Muscle layer of colon (tissue), 2 donors: Measurements from ENCODE around the gene MARVELD1.

Experiments
- H3K27ac ChIP-seq: one replicate; pipeline ENCODE4 v1.7.0; 2013; ENCODE audit warnings: low read depth, mild to moderate bottlenecking, low read length, moderate library complexity
- H3K27me3 ChIP-seq, 2 donors: one replicate each; pipeline ENCODE4 v1.7.0; 2013; ENCODE audit warnings: low read length in 2 of 2, mild to moderate bottlenecking in 2 of 2; ENCODE audit not compliant: insufficient read depth in 2 of 2, control insufficient read depth in 1 of 2
- H3K36me3 ChIP-seq: one replicate; pipeline ENCODE4 v1.7.0; 2013; ENCODE audit warnings: mild to moderate bottlenecking, low read length; ENCODE audit not compliant: insufficient read depth
- H3K4me1 ChIP-seq: one replicate; pipeline ENCODE4 v1.7.0; 2013; ENCODE audit warnings: mild to moderate bottlenecking, low read length; ENCODE audit not compliant: insufficient read depth
- H3K4me3 ChIP-seq, 2 donors: one replicate each; pipeline ENCODE4 v1.7.0; 2013; ENCODE audit warnings: low read length in 2 of 2, low read depth in 1 of 2, mild to moderate bottlenecking in 1 of 2, moderate library complexity in 1 of 2
- H3K9ac ChIP-seq: one replicate; pipeline ENCODE4 v1.7.0; 2013; ENCODE audit warnings: low read length
- H3K9me3 ChIP-seq: one replicate; pipeline ENCODE4 v1.7.0; 2013; ENCODE audit warnings: mild to moderate bottlenecking, low read length
- donor health status: abdominal sarcoma.
- donor health status: Adenocarcinoma of cecum.

Gene MARVELD1

DNA sequence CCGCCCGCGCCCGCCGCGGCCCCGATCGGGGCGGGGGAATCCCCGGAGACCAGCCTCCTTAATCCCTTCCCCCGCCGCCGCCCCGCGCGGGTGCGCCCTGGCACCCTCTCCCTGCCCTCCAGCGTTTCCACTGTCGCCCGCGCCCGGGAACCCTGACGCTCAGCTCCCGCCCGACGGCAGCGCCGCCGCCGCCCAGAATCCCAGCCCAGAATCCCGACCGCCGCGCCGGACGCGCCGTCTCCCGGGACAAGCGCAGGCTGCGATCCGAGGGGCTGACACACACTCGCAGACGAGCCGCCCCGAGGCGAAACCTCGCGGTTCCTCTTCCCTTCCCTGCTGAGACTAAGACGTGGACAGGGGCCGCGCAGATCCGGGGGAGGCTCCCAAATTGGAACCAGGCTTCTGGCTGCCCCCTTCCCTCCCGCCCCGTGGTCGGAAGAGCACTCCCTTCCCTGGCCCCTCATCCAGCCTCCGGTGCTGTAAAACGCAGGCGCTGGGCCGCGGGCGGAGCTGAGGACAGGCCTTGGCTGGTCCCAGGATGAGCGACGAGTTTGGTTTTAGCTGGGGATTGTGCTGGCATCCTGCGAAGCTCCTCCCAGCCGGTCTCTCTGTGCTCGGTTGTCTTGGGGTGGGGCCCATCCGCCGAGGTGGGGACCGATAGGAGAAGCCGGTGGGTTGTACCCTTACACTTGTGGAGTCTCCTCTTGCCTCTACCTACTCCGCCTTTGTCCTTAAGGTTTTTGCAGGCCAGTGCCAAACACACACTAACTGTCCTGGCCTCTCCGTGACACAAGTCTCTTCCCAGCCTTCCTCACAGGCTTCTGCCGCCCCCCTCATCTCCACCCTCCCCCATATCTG, 1.1 kb downstream of the MARVELD1 start:
- Histone ChIP-seq H3K27me3 (no peaks in the 10 kb centered on the region), H3K4me3 (peak overlapping the region; percentile 81 to 94), H3K27ac (peak overlapping the region; percentile 96), H3K9ac (peak overlapping the region; percentile 98), H3K9me3 (no peaks in the 10 kb centered on the region), H3K36me3 (peaks cover 39% of the 10 kb centered on the region), H3K4me1 (peaks cover 60% of the 10 kb centered on the region)

DNA sequence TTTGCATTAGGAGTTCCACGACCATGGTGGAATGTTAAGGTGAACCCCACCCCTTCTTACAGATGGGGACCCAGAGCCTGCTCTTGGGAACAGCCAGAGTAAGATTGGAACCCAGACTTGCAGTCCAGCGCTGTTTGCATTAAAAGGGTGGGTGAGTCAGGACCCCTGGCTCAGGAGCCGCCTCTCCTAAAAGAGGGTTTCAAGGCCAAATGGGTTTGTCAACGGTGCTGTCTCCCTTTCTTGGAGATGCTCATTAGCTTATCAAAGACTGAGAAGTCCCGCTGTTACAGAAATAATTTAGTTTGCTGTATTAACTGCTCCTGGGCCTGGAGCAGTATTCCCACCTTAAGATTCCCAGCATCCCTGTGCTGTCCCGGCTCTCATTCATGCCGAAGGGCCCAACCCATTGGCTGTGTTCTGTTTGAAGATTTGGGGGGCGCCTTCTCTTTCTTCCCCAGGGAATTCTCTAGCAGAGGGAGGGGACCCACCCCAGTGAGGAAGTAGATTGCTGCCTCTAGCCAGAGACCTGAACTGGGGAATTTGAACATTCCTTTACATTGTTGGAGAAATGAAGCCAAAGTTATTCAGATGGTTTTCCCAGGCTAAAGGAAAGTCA, 1.8 kb downstream of the MARVELD1 start:
- H3K9ac ChIP-seq: peak overlapping the region; percentile 98
- no peaks in the 10 kb centered on the region for H3K27me3 ChIP-seq
- no peaks in the 10 kb centered on the region for H3K9me3 ChIP-seq
- peak overlapping the region; percentile 96 for H3K27ac ChIP-seq
- H3K4me1 ChIP-seq: peaks cover 58% of the 10 kb centered on the region
- H3K4me3 ChIP-seq: peak overlapping the region; percentile 81 to 94
- peaks cover 39% of the 10 kb centered on the region for H3K36me3 ChIP-seq

DNA sequence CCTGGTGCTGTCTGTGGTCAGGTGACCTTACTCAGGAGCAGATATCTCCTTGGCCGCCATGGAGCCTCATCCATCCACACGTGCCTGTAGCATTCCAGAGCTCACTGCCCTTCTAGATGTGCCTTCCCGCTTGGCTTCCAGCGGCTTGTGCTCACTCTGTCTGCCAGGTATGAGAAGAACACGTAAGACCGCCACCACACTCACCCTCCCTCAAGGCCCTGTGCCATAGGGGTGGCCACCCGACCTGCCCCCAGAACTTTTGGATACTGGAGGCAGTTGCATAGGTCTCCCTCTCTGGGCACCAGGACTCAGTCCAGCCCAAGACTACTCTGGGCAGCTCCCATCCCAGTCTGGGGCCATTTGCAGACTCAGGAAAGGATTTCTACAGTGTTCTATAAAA, 4.1 kb downstream of the MARVELD1 start:
- H3K9me3 ChIP-seq: no peaks in the 10 kb centered on the region
- H3K27me3 ChIP-seq: no peaks in the 10 kb centered on the region
- H3K27ac ChIP-seq: no peak overlapping the region
- no peak overlapping the region for H3K4me3 ChIP-seq
- H3K9ac ChIP-seq: no peak overlapping the region
- peaks cover 48% of the 10 kb centered on the region for H3K36me3 ChIP-seq
- peaks cover 57% of the 10 kb centered on the region for H3K4me1 ChIP-seq

DNA sequence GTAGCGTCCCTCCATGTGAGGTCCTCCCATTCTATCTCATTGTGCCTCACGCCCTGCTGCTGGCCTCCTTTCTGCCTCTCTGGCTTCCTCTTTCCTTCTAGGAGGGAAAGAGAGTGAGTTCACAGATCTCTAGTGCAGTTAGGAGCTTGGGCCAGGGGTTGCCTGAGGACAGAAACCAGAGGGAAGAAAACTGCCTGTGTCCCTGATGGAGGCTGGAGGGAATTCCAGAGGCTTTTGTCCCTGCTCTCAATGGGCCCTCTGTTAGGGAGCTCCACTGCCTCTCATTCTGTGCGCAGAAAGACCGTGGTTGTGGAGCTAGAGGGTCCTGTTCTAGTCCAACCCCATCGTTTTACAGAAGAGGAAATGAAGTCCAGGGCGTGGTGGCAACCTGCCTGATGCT, 4.6 kb downstream of the MARVELD1 start:
- Histone ChIP-seq H3K9ac (no peak overlapping the region), H3K9me3 (no peaks in the 10 kb centered on the region), H3K36me3 (peaks cover 48% of the 10 kb centered on the region), H3K27me3 (no peaks in the 10 kb centered on the region), H3K27ac (peak overlapping the region; percentile 19), H3K4me1 (peaks cover 52% of the 10 kb centered on the region), H3K4me3 (peak overlapping the region in 1 of 2 donors; percentile 6)

DNA sequence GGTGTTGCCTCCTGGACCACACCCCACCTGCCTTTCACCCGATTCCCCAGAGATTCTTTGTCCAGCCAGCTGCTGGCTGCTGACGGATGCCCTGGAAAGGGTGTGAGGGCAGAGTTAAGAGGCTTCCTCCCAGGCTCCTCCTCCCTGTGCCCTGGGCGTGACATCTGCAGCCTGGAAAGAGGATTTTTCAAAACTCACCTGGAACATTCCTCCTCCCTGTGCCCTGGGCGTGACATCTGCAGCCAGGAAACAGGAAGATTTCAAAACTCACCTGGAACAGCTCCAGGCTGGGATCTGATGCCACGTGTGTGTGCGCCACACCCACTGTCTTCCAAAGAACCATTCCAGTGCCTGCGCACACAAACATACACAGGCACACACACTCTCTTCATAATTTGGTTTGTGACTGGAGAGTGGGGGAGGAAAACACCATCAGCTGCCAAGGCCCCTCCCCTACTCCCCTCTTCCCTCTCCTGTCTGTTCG, 5.2 kb downstream of the MARVELD1 start:
- peak overlapping the region; percentile 19 for H3K27ac ChIP-seq
- H3K4me3 ChIP-seq: peak overlapping the region in 1 of 2 donors; percentile 6
- no peak overlapping the region for H3K9ac ChIP-seq

DNA sequence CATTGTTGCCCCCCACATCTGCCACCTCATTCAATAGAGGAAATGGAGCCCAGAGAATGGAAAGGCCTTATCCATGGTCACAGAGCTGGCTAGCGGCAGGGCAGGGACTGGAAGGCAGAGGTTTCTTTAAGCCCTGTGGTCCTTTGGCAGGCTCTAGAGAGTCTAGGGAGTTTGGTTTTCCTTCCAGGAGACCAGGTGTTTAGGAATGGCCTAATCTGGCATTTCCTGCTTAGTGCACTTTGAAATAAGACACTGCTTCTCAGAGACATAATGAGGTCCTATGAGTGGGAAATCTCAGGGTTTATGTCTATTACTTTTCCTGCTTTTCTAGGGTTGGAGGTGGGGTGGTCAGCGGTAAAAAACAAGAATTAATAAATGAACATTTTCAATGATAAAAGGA, 6.1 kb downstream of the MARVELD1 start:
- Histone ChIP-seq H3K4me1 (peaks cover 51% of the 10 kb centered on the region), H3K9me3 (no peaks in the 10 kb centered on the region), H3K27ac (peak overlapping the region; percentile 56), H3K4me3 (no peak overlapping the region), H3K36me3 (peaks cover 48% of the 10 kb centered on the region), H3K27me3 (no peaks in the 10 kb centered on the region), H3K9ac (no peak overlapping the region)

More for the DNA sequence above, 5.2 kb downstream of the MARVELD1 start:
- Histone ChIP-seq H3K36me3 (peaks cover 48% of the 10 kb centered on the region), H3K4me1 (peaks cover 51% of the 10 kb centered on the region), H3K9me3 (no peaks in the 10 kb centered on the region), H3K27me3 (no peaks in the 10 kb centered on the region)

DNA sequence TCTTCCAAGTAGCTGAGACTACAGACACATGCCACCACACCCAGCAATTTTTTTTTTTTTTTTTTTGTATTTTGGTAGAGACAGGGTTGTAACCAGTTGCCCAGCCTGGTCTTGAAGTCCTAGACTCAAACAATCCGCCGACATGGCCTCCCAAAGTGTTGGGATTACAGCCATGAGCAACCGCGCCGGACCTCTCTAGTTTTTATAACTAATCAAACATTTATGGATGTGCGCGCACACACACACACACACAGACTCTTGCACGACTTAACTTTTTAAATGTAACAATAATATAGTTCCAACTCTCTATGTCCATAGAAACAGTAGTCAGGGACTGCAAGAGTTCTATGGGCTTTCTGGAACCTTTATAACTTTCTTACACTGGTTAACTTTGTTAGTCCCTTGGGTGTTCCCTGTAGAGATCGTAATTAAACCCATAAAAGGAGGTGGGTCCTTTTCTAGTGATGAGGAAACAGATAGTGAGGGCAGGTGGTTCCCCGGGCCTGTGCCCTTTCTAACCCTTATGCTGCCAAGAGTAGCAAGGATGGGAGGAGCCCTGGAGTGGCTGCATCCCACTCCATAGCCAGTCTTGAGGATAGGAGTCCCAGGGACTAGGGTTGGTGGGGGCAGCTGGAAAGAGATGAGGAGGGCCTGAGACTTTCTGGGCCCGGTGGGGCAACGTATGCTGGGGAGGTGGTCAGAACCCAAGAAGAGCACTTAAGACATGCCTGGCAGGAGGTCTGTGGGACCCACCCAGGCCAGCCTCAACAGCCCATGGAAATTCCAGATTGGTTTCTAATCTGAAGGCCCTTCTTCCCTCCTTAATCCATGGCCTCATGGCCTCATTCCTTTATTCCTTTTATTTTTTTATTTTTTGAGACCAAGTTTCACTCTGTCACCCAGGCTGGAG, 8.6 kb downstream of the MARVELD1 start:
- no peaks in the 10 kb centered on the region for H3K9me3 ChIP-seq
- H3K27me3 ChIP-seq: no peaks in the 10 kb centered on the region
- H3K36me3 ChIP-seq: peaks cover 33% of the 10 kb centered on the region
- peaks cover 36% of the 10 kb centered on the region for H3K4me1 ChIP-seq
- no peak overlapping the region for H3K4me3 ChIP-seq
- no peak overlapping the region for H3K9ac ChIP-seq
- no peak overlapping the region for H3K27ac ChIP-seq

DNA sequence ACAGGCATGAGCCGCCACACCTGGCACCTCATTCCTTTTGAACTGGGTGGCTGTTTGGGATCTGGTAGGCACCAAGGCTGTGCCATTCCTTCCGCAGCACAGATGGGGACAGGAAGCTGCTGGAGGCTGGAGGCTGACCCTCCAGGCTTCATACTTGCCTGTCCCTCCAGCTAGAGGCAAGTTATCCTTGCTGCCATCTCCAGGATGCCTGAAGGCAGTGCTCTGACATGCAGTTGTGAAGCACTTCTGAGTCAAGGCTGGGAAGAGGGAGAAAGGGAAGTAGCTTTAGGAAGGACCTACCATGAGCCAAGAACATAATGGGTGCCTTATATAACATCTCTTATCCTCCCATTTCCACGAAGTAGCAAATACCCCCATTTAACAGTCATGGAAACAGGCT, 9.5 kb downstream of the MARVELD1 start:
- H3K27ac ChIP-seq: no peak overlapping the region
- no peaks in the 10 kb centered on the region for H3K9me3 ChIP-seq
- no peaks in the 10 kb centered on the region for H3K27me3 ChIP-seq
- peaks cover 24% of the 10 kb centered on the region for H3K36me3 ChIP-seq
- H3K4me1 ChIP-seq: peaks cover 28% of the 10 kb centered on the region
- H3K9ac ChIP-seq: no peak overlapping the region
- no peak overlapping the region for H3K4me3 ChIP-seq

DNA sequence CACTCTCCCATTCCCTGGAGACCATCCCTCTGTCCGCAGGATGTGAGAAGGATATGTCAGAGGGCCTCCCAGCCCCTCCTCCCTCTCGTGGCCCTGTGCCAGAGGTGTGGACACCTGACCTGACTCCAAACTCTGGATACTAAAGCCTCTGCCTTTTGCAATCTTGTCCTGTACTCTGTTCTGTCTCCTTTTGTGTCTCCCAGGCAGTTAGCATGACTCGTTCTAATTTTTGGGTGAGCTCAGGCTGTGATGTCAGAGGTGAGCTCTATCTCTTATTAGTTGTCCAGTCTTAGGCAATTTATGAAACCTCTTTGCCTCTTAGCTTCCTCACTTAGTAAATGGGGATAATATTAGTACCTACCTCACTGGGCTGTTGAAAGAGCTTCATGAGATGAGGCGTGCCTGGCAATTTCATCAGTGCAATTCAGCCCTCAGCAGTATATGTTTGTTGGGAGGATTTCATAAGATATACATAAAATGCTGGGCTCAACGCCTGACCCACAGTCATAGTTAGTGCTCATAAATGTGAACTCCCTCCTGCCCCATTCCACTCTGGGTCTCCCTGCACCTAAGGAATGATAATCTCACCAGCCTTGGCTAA, 10.9 kb downstream of the MARVELD1 start:
- Histone ChIP-seq H3K36me3 (peaks cover 9% of the 10 kb centered on the region), H3K27ac (no peak overlapping the region), H3K9me3 (no peaks in the 10 kb centered on the region), H3K4me1 (peaks cover 13% of the 10 kb centered on the region), H3K9ac (no peak overlapping the region), H3K4me3 (no peak overlapping the region), H3K27me3 (no peaks in the 10 kb centered on the region)

DNA sequence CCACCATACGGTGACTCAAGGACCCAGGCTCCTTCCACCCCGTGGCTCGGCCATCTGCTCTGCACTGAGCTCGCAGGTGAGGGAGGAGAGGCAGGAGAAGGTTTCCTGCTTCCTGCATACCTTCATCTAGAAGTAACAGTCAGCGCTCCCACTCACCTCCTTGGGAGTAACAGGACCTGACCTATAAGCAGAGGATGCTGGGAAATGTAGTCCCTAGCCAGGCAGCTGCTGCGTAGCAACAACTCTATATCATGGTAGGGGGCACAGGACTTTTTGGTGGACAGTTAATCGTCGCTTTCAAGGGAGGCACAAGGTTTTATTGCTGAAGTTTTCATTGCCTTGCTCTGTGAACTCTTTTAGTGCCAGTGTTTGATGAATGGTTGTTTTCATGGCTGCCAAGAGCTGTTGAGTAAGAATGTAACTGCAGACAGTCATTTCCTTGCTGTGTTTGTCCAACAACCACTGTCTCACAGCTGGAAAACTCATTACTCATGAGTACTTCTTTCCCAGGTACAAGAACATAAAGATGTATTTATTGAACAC, 13.2 kb downstream of the MARVELD1 start:
- Histone ChIP-seq H3K4me1 (peaks cover 10% of the 10 kb centered on the region), H3K27me3 (no peaks in the 10 kb centered on the region), H3K36me3 (peaks cover 7% of the 10 kb centered on the region), H3K27ac (peak overlapping the region; percentile 65), H3K9me3 (no peaks in the 10 kb centered on the region), H3K4me3 (no peak overlapping the region), H3K9ac (no peak overlapping the region)
